Activated naive CD8-positive, alpha-beta T cell treated with anti-CD3 and anti-CD28 coated beads, Interleukin-2, amount 50 U/mL, for 24 hours (primary cell): ENCODE results near the gene CORO2A.
A peak's percentile ranks its signal among the peaks of the same experiment; 100 is the strongest.

Experiments used
- ATAC-seq: fragments of 150-1000 bp; cut with Tn5 transposase; one replicate; pipeline ENCODE4 v1.10.0; 2021
- DNase-seq: peaks from one replicate; pipeline ENCODE4 v3.0.0; 2021
- H3K27ac Mint-ChIP-seq: one replicate; pipeline ENCODE4 v1.8.0; 2021; ENCODE audit warnings: mild to moderate bottlenecking, mixed read lengths
- H3K27me3 Mint-ChIP-seq: one replicate; pipeline ENCODE4 v1.8.0; 2021; ENCODE audit warnings: mixed read lengths
- H3K36me3 Mint-ChIP-seq: one replicate; pipeline ENCODE4 v1.8.0; 2021; ENCODE audit warnings: low read depth, mixed read lengths
- H3K4me1 Mint-ChIP-seq: one replicate; pipeline ENCODE4 v1.8.0; 2021; ENCODE audit warnings: mixed read lengths
- H3K4me3 Mint-ChIP-seq: one replicate; pipeline ENCODE4 v1.8.0; 2021; ENCODE audit warnings: mild to moderate bottlenecking, moderate library complexity, mixed read lengths
- H3K9me3 Mint-ChIP-seq: one replicate; pipeline ENCODE4 v1.8.0; 2021; ENCODE audit warnings: mixed read lengths

CORO2A gene

GRCh38 chr9:98190757-98191105, 1.7 kb downstream of the CORO2A start:
- DNase-seq (no peak), ATAC-seq (no peak)
- no peaks in the 10 kb centered on the region for H3K27me3 Mint-ChIP-seq
- no peaks in the 10 kb centered on the region for H3K36me3 Mint-ChIP-seq
- H3K4me1 Mint-ChIP-seq = peaks cover 25% of the 10 kb centered on the region
- no peaks in the 10 kb centered on the region for H3K9me3 Mint-ChIP-seq
- peak overlapping the region; percentile 78 for H3K4me3 Mint-ChIP-seq
- no peak overlapping the region for H3K27ac Mint-ChIP-seq

- Mint-ChIP-seq H3K27me3 (no peaks in the 10 kb centered on the region), H3K36me3 (no peaks in the 10 kb centered on the region), H3K4me1 (peaks cover 26% of the 10 kb centered on the region), H3K4me3 (no peak overlapping the region), H3K9me3 (no peaks in the 10 kb centered on the region), H3K27ac (no peak overlapping the region)
- ATAC-seq (no peak), DNase-seq (no peak)
Observed at GRCh38 chr9:98189412-98189811, 3.0 kb downstream of the CORO2A start.

GRCh38 chr9:98187926-98188325, 4.5 kb downstream of the CORO2A start:
- peaks cover 22% of the 10 kb centered on the region for H3K4me1 Mint-ChIP-seq
- H3K27me3 Mint-ChIP-seq = no peaks in the 10 kb centered on the region
- no peaks in the 10 kb centered on the region for H3K36me3 Mint-ChIP-seq
- H3K9me3 Mint-ChIP-seq = no peaks in the 10 kb centered on the region
- ATAC-seq (no peak), DNase-seq (no peak)
- no peak overlapping the region for H3K27ac Mint-ChIP-seq
- H3K4me3 Mint-ChIP-seq = no peak overlapping the region

GRCh38 chr9:98186236-98186635, 6.2 kb downstream of the CORO2A start:
- ATAC-seq (no peak), DNase-seq (no peak)
- H3K4me1 Mint-ChIP-seq = peaks cover 20% of the 10 kb centered on the region
- no peak overlapping the region for H3K4me3 Mint-ChIP-seq
- H3K9me3 Mint-ChIP-seq = no peaks in the 10 kb centered on the region
- no peak overlapping the region for H3K27ac Mint-ChIP-seq
- no peaks in the 10 kb centered on the region for H3K36me3 Mint-ChIP-seq
- H3K27me3 Mint-ChIP-seq = no peaks in the 10 kb centered on the region

- DNase-seq (no peak), ATAC-seq (peak; percentile 13)
- Mint-ChIP-seq H3K27ac (no peak overlapping the region), H3K4me3 (no peak overlapping the region), H3K36me3 (no peaks in the 10 kb centered on the region), H3K27me3 (no peaks in the 10 kb centered on the region), H3K4me1 (peaks cover 18% of the 10 kb centered on the region), H3K9me3 (no peaks in the 10 kb centered on the region)
Observed at GRCh38 chr9:98185611-98186171, 6.7 kb downstream of the CORO2A start.

- DNase-seq (no peak), ATAC-seq (no peak)
- H3K4me3 Mint-ChIP-seq = no peak overlapping the region
- H3K27ac Mint-ChIP-seq = no peak overlapping the region
- no peaks in the 10 kb centered on the region for H3K27me3 Mint-ChIP-seq
- H3K9me3 Mint-ChIP-seq = no peaks in the 10 kb centered on the region
- H3K4me1 Mint-ChIP-seq = peaks cover 15% of the 10 kb centered on the region
- H3K36me3 Mint-ChIP-seq = no peaks in the 10 kb centered on the region
Observed at GRCh38 chr9:98185021-98185567, 7.3 kb downstream of the CORO2A start.

GRCh38 chr9:98184326-98184725, 8.1 kb downstream of the CORO2A start:
- Mint-ChIP-seq H3K9me3 (no peaks in the 10 kb centered on the region), H3K4me1 (peaks cover 13% of the 10 kb centered on the region), H3K27me3 (no peaks in the 10 kb centered on the region), H3K27ac (no peak overlapping the region), H3K36me3 (no peaks in the 10 kb centered on the region), H3K4me3 (no peak overlapping the region)
- DNase-seq (no peak), ATAC-seq (no peak)

- Mint-ChIP-seq H3K27me3 (no peaks in the 10 kb centered on the region), H3K4me1 (peaks cover 7% of the 10 kb centered on the region), H3K36me3 (no peaks in the 10 kb centered on the region), H3K9me3 (no peaks in the 10 kb centered on the region), H3K4me3 (no peak overlapping the region), H3K27ac (no peak overlapping the region)
- ATAC-seq = no peak
- DNase-seq = no peak
Observed at GRCh38 chr9:98182889-98183599, 9.4 kb downstream of the CORO2A start.

GRCh38 chr9:98182069-98182820, 10.2 kb downstream of the CORO2A start:
- Mint-ChIP-seq H3K4me1 (peaks cover 7% of the 10 kb centered on the region), H3K27ac (no peak overlapping the region), H3K36me3 (no peaks in the 10 kb centered on the region), H3K4me3 (no peak overlapping the region), H3K27me3 (no peaks in the 10 kb centered on the region), H3K9me3 (no peaks in the 10 kb centered on the region)
- ATAC-seq (no peak), DNase-seq (no peak)

- Mint-ChIP-seq H3K27ac (no peak overlapping the region), H3K4me1 (peaks cover 7% of the 10 kb centered on the region), H3K27me3 (no peaks in the 10 kb centered on the region), H3K4me3 (no peak overlapping the region), H3K9me3 (no peaks in the 10 kb centered on the region), H3K36me3 (no peaks in the 10 kb centered on the region)
- ATAC-seq = no peak
- no peak for DNase-seq
Observed at GRCh38 chr9:98181746-98182068, 10.7 kb downstream of the CORO2A start.

GRCh38 chr9:98180996-98181395, 11.4 kb downstream of the CORO2A start:
- Mint-ChIP-seq H3K36me3 (no peaks in the 10 kb centered on the region), H3K4me1 (peaks cover 7% of the 10 kb centered on the region), H3K4me3 (no peak overlapping the region), H3K9me3 (no peaks in the 10 kb centered on the region), H3K27me3 (no peaks in the 10 kb centered on the region), H3K27ac (no peak overlapping the region)
- ATAC-seq (no peak), DNase-seq (no peak)

GRCh38 chr9:98178874-98179850, 13.3 kb downstream of the CORO2A start:
- no peaks in the 10 kb centered on the region for H3K27me3 Mint-ChIP-seq
- DNase-seq (no peak), ATAC-seq (no peak)
- peaks cover 7% of the 10 kb centered on the region for H3K4me1 Mint-ChIP-seq
- H3K4me3 Mint-ChIP-seq = no peak overlapping the region
- H3K9me3 Mint-ChIP-seq = no peaks in the 10 kb centered on the region
- H3K36me3 Mint-ChIP-seq = no peaks in the 10 kb centered on the region
- no peak overlapping the region for H3K27ac Mint-ChIP-seq

- H3K4me1 Mint-ChIP-seq = peaks cover 8% of the 10 kb centered on the region
- no peaks in the 10 kb centered on the region for H3K27me3 Mint-ChIP-seq
- H3K4me3 Mint-ChIP-seq = no peak overlapping the region
- no peaks in the 10 kb centered on the region for H3K9me3 Mint-ChIP-seq
- ATAC-seq (no peak), DNase-seq (no peak)
- no peaks in the 10 kb centered on the region for H3K36me3 Mint-ChIP-seq
- H3K27ac Mint-ChIP-seq = no peak overlapping the region
Observed at GRCh38 chr9:98176391-98177259, 15.8 kb downstream of the CORO2A start.
